HEK293 (cell line): ENCODE results near the gene MAP1S.

Experiments
- CTCF ChIA-PET: fragments of 350-600 bp; formaldehyde crosslinking; extraction: SDS; loops from one replicate; lab custom pipeline; 2021; ENCODE audit warnings: antibody characterized with exemption; lab: Yijun Ruan, JAX
- POLR2A ChIA-PET: fragments of 300-600 bp; formaldehyde crosslinking; extraction: SDS; loops from one replicate; lab custom pipeline; 2020; ENCODE audit warnings: antibody characterized with exemption, inconsistent platforms; lab: Yijun Ruan, JAX
- H3K27ac ChIP-seq: fragments of 200-500 bp; sonication (Bioruptor generic); 2 replicates; pipeline ENCODE4 v1.5.1; 2014; ENCODE audit warnings: low read depth, low read length, control low read depth, inconsistent platforms; ENCODE audit errors: extremely low read depth
- H3K36me3 ChIP-seq, 2 experiments: fragments of 200-500 bp in 1 of 2; sonication (Bioruptor generic) in 1 of 2; 1 replicate in 1 of 2; 2 replicates in 1 of 2; pipeline ENCODE4 v1.5.1; 2014 to 2017; ENCODE audit warnings: inconsistent platforms in 2 of 2, low read length in 2 of 2; ENCODE audit not compliant: control insufficient read depth in 2 of 2, insufficient read depth in 1 of 2
- H3K4me1 ChIP-seq: fragments of 200-500 bp; sonication (Bioruptor generic); 2 replicates; pipeline ENCODE4 v1.5.1; 2014; ENCODE audit warnings: mild to moderate bottlenecking, low read length, inconsistent platforms; ENCODE audit not compliant: control insufficient read depth, insufficient read depth
- H3K4me3 ChIP-seq: 2 replicates; pipeline ENCODE4 v1.5.1; 2011; ENCODE audit warnings: low read depth, mild to moderate bottlenecking, control low read depth, low read length, moderate library complexity
- H3K9me3 ChIP-seq: fragments of 200-500 bp; sonication (Bioruptor generic); 2 replicates; pipeline ENCODE4 v1.5.1; 2014; ENCODE audit warnings: low read depth, low read length, inconsistent platforms; ENCODE audit not compliant: control insufficient read depth, insufficient read depth
- EGR2 ChIP-seq: fragments of 450-650 bp; formaldehyde crosslinking; IDR thresholded peaks from 2 replicates; pipeline ENCODE4 v1.5.1; 2016; ENCODE audit warnings: low read depth, missing biosample characterization, missing genetic modification characterization
- ELK4 ChIP-seq: IDR thresholded peaks from 2 replicates; pipeline ENCODE4 v1.6.1; 2011; ENCODE audit warnings: mild to moderate bottlenecking, low read depth, low read length, borderline replicate concordance
- GLI2 ChIP-seq: fragments of 450-650 bp; formaldehyde crosslinking; IDR thresholded peaks from 2 replicates; pipeline ENCODE4; 2017; ENCODE audit warnings: missing biosample characterization, missing genetic modification characterization, low read depth, borderline replicate concordance
- GLIS1 ChIP-seq: fragments of 450-650 bp; formaldehyde crosslinking; IDR thresholded peaks from 2 replicates; pipeline ENCODE4 v1.5.1; 2016; ENCODE audit warnings: missing biosample characterization, missing genetic modification characterization
- KLF1 ChIP-seq: fragments of 450-650 bp; formaldehyde crosslinking; IDR thresholded peaks from 2 replicates; pipeline ENCODE4 v1.5.1; 2016; ENCODE audit warnings: missing biosample characterization, missing genetic modification characterization
- PATZ1 ChIP-seq: fragments of 450-650 bp; formaldehyde crosslinking; IDR thresholded peaks from 2 replicates; pipeline ENCODE4 v1.5.1; 2016; ENCODE audit warnings: missing biosample characterization, missing genetic modification characterization
- RBAK ChIP-seq: fragments of 450-650 bp; formaldehyde crosslinking; IDR thresholded peaks from 2 replicates; pipeline ENCODE4 v1.5.1; 2016; ENCODE audit warnings: missing biosample characterization, missing genetic modification characterization
- REST ChIP-seq: fragments of 450-650 bp; formaldehyde crosslinking; IDR thresholded peaks from 2 replicates; pipeline ENCODE4 v1.5.1; 2016; ENCODE audit warnings: missing biosample characterization, missing genetic modification characterization
- SCRT1 ChIP-seq: fragments of 450-650 bp; formaldehyde crosslinking; IDR thresholded peaks from 2 replicates; pipeline ENCODE4 v1.5.1; 2016; ENCODE audit warnings: missing biosample characterization, missing genetic modification characterization, borderline replicate concordance
- SP2 ChIP-seq: fragments of 450-650 bp; formaldehyde crosslinking; IDR thresholded peaks from 2 replicates; pipeline ENCODE4 v1.5.1; 2016; ENCODE audit warnings: missing biosample characterization, missing genetic modification characterization
- ZFHX2 ChIP-seq: fragments of 450-650 bp; formaldehyde crosslinking; conservative IDR thresholded peaks from 2 replicates; pipeline ENCODE4 v1.5.1; 2016; ENCODE audit warnings: missing biosample characterization, missing genetic modification characterization
- ZFP69B ChIP-seq: fragments of 450-650 bp; formaldehyde crosslinking; IDR thresholded peaks from 2 replicates; pipeline ENCODE4 v1.5.1; 2016; ENCODE audit warnings: missing biosample characterization, missing genetic modification characterization
- ZNF132 ChIP-seq: fragments of 450-650 bp; formaldehyde crosslinking; IDR thresholded peaks from 2 replicates; pipeline ENCODE4 v1.5.1; 2017; ENCODE audit warnings: missing biosample characterization, missing genetic modification characterization, borderline replicate concordance
- ZNF16 ChIP-seq: fragments of 450-650 bp; formaldehyde crosslinking; IDR thresholded peaks from 2 replicates; pipeline ENCODE4 v1.5.1; 2016; ENCODE audit warnings: low read depth, missing biosample characterization, missing genetic modification characterization
- ZNF558 ChIP-seq: fragments of 450-650 bp; formaldehyde crosslinking; IDR thresholded peaks from 2 replicates; pipeline ENCODE4 v1.5.1; 2016; ENCODE audit warnings: missing biosample characterization, missing genetic modification characterization
- ZNF571 ChIP-seq: fragments of 450-650 bp; formaldehyde crosslinking; IDR thresholded peaks from 2 replicates; pipeline ENCODE4 v1.5.0; 2017; ENCODE audit warnings: missing biosample characterization, missing genetic modification characterization
- ZNF701 ChIP-seq: fragments of 450-650 bp; formaldehyde crosslinking; IDR thresholded peaks from 2 replicates; pipeline ENCODE4 v1.5.1; 2016; ENCODE audit warnings: missing biosample characterization, missing genetic modification characterization
- TF ChIP-seq, protein P1 (sequence below): fragments of 450-650 bp; formaldehyde crosslinking; IDR thresholded peaks from 2 replicates; pipeline ENCODE4 v1.5.1; 2016; ENCODE audit warnings: missing biosample characterization, missing genetic modification characterization
- TF ChIP-seq, protein P2 (sequence below): fragments of 450-650 bp; formaldehyde crosslinking; IDR thresholded peaks from 2 replicates; pipeline ENCODE4 v1.5.1; 2016; ENCODE audit warnings: missing biosample characterization, missing genetic modification characterization

Gene MAP1S

GRCh38 chr19:17735410-17735809 is 16.1 kb downstream of the MAP1S start:
- Histone ChIP-seq H3K36me3 (peaks cover 14 to 56% of the 10 kb centered on the region in 2 experiments), H3K9me3 (no peaks in the 10 kb centered on the region), H3K27ac (no peak overlapping the region), H3K4me3 (no peak overlapping the region), H3K4me1 (no peaks in the 10 kb centered on the region; the same call in 1 of the 2 replicates)
- POLR2A ChIA-PET = no interaction called here
- TF ChIP-seq RBAK (tag by site-specific recombination) (no peak), EGR2 (peak; percentile 67), ZNF701 (no peak), ZFHX2 (tag by site-specific recombination) (peak; percentile 69)
- CTCF ChIA-PET = interaction anchor here (0.6 kb wide), 1 partner anchor 17 kb away, joined by 3 read pairs; no protein-coding TSS in a partner anchor

DNA sequence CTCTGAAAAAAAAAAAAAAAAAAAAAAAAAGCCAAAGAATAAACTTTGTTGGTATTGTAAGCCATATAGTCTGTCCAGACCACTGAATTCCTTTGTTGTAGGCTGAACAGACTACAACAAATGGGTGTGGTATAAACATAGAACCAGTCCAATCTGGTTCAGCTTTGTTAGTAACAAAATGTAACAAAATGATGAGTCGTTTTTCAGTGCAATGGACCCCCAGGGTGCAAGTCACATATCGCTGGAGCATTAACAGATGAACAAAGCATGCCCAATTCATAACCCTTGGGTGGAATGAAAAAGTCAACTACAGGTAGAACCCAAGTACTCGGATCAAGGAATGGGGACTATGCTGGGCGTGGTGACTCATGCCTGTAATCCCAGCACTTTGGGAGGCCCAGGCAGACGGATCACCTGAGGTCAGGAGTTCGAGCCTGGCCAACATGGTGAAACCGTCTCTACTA is 18.4 kb downstream of the MAP1S start:
- CTCF ChIA-PET = interaction anchor here (0.6 to 2.9 kb wide), 4 partner anchors 29 to 241 kb away, joined by 3 to 12 read pairs (median 4); no protein-coding TSS in a partner anchor
- peak; percentile 72 for TF ChIP-seq GLIS1 (tag by site-specific recombination)
- TF ChIP-seq ZNF558 (tag by site-specific recombination) = no peak
- TF ChIP-seq PATZ1 (tag by site-specific recombination) = 0 out of 2 replicates have a peak, but pooled peaks have one; percentile 18
- TF ChIP-seq, protein P1, sequence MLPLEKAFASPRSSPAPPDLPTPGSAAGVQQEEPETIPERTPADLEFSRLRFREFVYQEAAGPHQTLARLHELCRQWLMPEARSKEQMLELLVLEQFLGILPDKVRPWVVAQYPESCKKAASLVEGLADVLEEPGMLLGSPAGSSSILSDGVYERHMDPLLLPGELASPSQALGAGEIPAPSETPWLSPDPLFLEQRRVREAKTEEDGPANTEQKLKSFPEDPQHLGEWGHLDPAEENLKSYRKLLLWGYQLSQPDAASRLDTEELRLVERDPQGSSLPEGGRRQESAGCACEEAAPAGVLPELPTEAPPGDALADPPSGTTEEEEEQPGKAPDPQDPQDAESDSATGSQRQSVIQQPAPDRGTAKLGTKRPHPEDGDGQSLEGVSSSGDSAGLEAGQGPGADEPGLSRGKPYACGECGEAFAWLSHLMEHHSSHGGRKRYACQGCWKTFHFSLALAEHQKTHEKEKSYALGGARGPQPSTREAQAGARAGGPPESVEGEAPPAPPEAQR (tag by site-specific recombination) = no peak
- no peak for TF ChIP-seq ELK4
- Histone ChIP-seq H3K4me3 (no peak overlapping the region), H3K9me3 (no peaks in the 10 kb centered on the region), H3K36me3 (peaks cover 0 to 32% of the 10 kb centered on the region in 2 experiments; a peak in 2 of 3 replicates), H3K4me1 (no peaks in the 10 kb centered on the region; the same call in 1 of the 2 replicates), H3K27ac (no peak overlapping the region)
- POLR2A ChIA-PET = interaction anchor here (0.7 to 0.9 kb wide), 3 partner anchors 17 to 55 kb away, joined by 3 to 13 read pairs (median 3); no protein-coding TSS in a partner anchor

GRCh38 chr19:17739121-17739875 is 20.0 kb downstream of the MAP1S start:
- ChIA-PET POLR2A (interaction anchor here (0.5 to 1.6 kb wide), 3 partner anchors 8 to 290 kb away, joined by 3 read pairs; partner anchors contain the start of gene MAP1S), CTCF (interaction anchor here (0.7 to 2.9 kb wide), 3 partner anchors 28 to 121 kb away, joined by 3 to 12 read pairs (median 3); no protein-coding TSS in a partner anchor)
- no peaks in the 10 kb centered on the region for H3K9me3 ChIP-seq
- H3K36me3 ChIP-seq = peaks cover 0 to 17% of the 10 kb centered on the region in 2 experiments; a peak in 2 of 3 replicates
- H3K4me1 ChIP-seq = no peaks in the 10 kb centered on the region; the same call in 1 of the 2 replicates
- H3K4me3 ChIP-seq = no peak overlapping the region
- no peak overlapping the region for H3K27ac ChIP-seq
- TF ChIP-seq, protein P2, sequence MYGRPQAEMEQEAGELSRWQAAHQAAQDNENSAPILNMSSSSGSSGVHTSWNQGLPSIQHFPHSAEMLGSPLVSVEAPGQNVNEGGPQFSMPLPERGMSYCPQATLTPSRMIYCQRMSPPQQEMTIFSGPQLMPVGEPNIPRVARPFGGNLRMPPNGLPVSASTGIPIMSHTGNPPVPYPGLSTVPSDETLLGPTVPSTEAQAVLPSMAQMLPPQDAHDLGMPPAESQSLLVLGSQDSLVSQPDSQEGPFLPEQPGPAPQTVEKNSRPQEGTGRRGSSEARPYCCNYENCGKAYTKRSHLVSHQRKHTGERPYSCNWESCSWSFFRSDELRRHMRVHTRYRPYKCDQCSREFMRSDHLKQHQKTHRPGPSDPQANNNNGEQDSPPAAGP (tag by site-specific recombination) = peak; percentile 49; the same call in 1 of the 2 replicates
- no peak for TF ChIP-seq REST (tag by site-specific recombination)
- no peak for TF ChIP-seq ZNF16
- no peak for TF ChIP-seq ZFP69B
- TF ChIP-seq SP2 = peak; percentile 48
- TF ChIP-seq SCRT1 (tag by site-specific recombination) = no peak
- peak; percentile 94 for TF ChIP-seq EGR2
- peak; percentile 30; the same call in 1 of the 2 replicates for TF ChIP-seq KLF1 (tag by site-specific recombination)
- no peak for TF ChIP-seq GLI2
- no peak for TF ChIP-seq ZNF132 (tag by site-specific recombination)
- no peak for TF ChIP-seq ZNF571 (tag by site-specific recombination)
